ENCODE results near the gene APLF. TPM values are rescaled to one million over a fixed set of nuclear protein-coding genes. Genes with fewer than 3 reads are reported as not detected.
A peak's percentile ranks its signal among the peaks of the same experiment; 100 is the strongest.
"Not testable (repeated sequence)": the region's sequence is repeated elsewhere in the genome, so short reads cannot be mapped to it uniquely, and the experiment has no call there.

APLF gene
- total RNA-seq, 2 experiments from 2014 or later, result 3.0 to 3.1 TPM

- no peak for DNase-seq
- Mint-ChIP-seq H3K9me3 (peaks cover 6% of the 10 kb centered on the region), H3K4me1 (ENCODE audit: low read depth) (peaks cover 8% of the 10 kb centered on the region), H3K4me3 (no peak overlapping the region), H3K27ac (no peak overlapping the region), H3K27me3 (no peaks in the 10 kb centered on the region), H3K36me3 (peaks cover 2% of the 10 kb centered on the region)
- intact Hi-C loops (cut with micrococcal nuclease), result loop anchor here (5.0 kb wide), 2 partner anchors 133 to 198 kb away; no protein-coding TSS in a partner anchor
- ChIA-PET CTCF (no interaction called here), POLR2A (no interaction called here)
Observed at GRCh38 chr2:68519236-68519635, 51.9 kb downstream of the APLF start.

DNA sequence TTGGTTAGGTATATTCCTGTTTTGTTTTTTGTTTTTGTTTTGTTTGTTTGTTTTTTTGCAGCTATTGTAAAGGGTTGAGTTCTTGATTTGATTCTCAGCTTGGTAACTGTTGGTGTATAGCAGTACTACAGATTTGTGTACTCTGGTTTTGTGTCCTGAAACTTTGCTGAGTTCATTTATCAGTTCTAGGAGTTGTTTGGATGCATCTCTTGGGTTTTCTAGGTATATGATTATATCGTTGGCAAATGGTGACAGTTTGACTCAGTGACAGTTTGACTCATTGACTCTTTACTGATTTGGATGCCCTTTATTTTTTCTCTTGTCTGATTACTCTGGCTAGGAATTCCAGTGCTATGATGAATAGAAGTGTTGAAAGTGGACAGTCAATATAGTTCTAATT, 53.7 kb downstream of the APLF start:
- Mint-ChIP-seq H3K9me3 (no peaks in the 10 kb centered on the region), H3K27ac (peak overlapping the region; percentile 11), H3K4me3 (no peak overlapping the region), H3K36me3 (peaks cover 4% of the 10 kb centered on the region), H3K4me1 (ENCODE audit: low read depth) (peaks cover 8% of the 10 kb centered on the region), H3K27me3 (no peaks in the 10 kb centered on the region)
- intact Hi-C loops (cut with micrococcal nuclease), result loop anchor here (2.0 to 5.0 kb wide), 2 partner anchors 54 to 386 kb away; partner anchors contain the start of genes APLF and FBXO48
- ChIA-PET CTCF (interaction anchor here (1.3 kb wide), 1 partner anchor 74 kb away, joined by 3 read pairs; no protein-coding TSS in a partner anchor), POLR2A (no interaction called here)
- no peak for DNase-seq

- POLR2A ChIA-PET; H3K4me1 Mint-ChIP-seq (ENCODE audit: low read depth): not testable (repeated sequence)
Observed at GRCh38 chr2:68526943-68527342, 59.6 kb downstream of the APLF start.

GRCh38 chr2:68527343-68528081, 60.1 kb downstream of the APLF start:
- H3K4me3 Mint-ChIP-seq; CTCF ChIA-PET; DNase-seq; H3K27ac Mint-ChIP-seq; intact Hi-C loops (cut with micrococcal nuclease); H3K27me3 Mint-ChIP-seq; H3K4me1 Mint-ChIP-seq (ENCODE audit: low read depth); POLR2A ChIA-PET; H3K9me3 Mint-ChIP-seq; H3K36me3 Mint-ChIP-seq: not testable (repeated sequence)

More at GRCh38 chr2:68526943-68527342, 59.6 kb downstream of the APLF start:
- intact Hi-C loops (cut with micrococcal nuclease); H3K9me3 Mint-ChIP-seq; CTCF ChIA-PET; H3K4me3 Mint-ChIP-seq; H3K27me3 Mint-ChIP-seq; H3K36me3 Mint-ChIP-seq; H3K27ac Mint-ChIP-seq; DNase-seq: not testable (repeated sequence)

GRCh38 chr2:68529156-68529555, 61.8 kb downstream of the APLF start:
- POLR2A ChIA-PET; H3K4me3 Mint-ChIP-seq; CTCF ChIA-PET; H3K27me3 Mint-ChIP-seq; H3K36me3 Mint-ChIP-seq; DNase-seq; H3K27ac Mint-ChIP-seq; H3K4me1 Mint-ChIP-seq (ENCODE audit: low read depth); H3K9me3 Mint-ChIP-seq; intact Hi-C loops (cut with micrococcal nuclease): not testable (repeated sequence)

DNA sequence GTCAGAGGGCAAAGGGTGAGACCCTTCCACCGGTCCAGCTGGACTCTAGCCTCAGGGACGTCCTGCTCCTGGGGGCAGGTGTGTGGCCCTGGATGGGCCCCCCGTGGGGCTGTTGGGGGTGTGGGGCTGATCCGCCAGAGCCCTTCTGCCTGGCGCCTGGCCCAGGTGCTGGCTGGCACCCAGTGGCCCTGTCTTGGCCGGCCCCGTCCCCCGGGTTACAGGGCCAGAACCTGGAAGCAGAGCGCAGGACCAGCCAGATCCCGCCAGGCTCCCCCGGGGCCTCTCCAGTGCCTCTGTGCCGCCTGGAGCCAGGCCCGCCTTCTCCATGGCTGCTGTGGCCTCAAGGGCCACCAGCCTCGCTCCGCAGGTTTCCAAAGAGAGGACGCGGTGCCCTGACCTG, 62.3 kb downstream of the APLF start:
- H3K36me3 Mint-ChIP-seq; H3K4me1 Mint-ChIP-seq (ENCODE audit: low read depth); intact Hi-C loops (cut with micrococcal nuclease); H3K27ac Mint-ChIP-seq; H3K27me3 Mint-ChIP-seq; POLR2A ChIA-PET; H3K4me3 Mint-ChIP-seq; CTCF ChIA-PET; DNase-seq; H3K9me3 Mint-ChIP-seq: not testable (repeated sequence)

- intact Hi-C loops (cut with micrococcal nuclease), result no loop called here
- H3K27me3 Mint-ChIP-seq, result no peaks in the 10 kb centered on the region
- H3K27ac Mint-ChIP-seq, result no peak overlapping the region
- POLR2A ChIA-PET, result no interaction called here
- H3K36me3 Mint-ChIP-seq, result peaks cover 8% of the 10 kb centered on the region
- no peaks in the 10 kb centered on the region for H3K9me3 Mint-ChIP-seq
- H3K4me1 Mint-ChIP-seq (ENCODE audit: low read depth), result peaks cover 3% of the 10 kb centered on the region
- DNase-seq, result no peak
- CTCF ChIA-PET, result no interaction called here
- no peak overlapping the region for H3K4me3 Mint-ChIP-seq
Observed at GRCh38 chr2:68536000-68536399, 68.6 kb downstream of the APLF start.

GRCh38 chr2:68537011-68537410, 69.6 kb downstream of the APLF start:
- Mint-ChIP-seq H3K27me3 (no peaks in the 10 kb centered on the region), H3K4me3 (no peak overlapping the region), H3K27ac (no peak overlapping the region), H3K9me3 (peaks cover 2% of the 10 kb centered on the region), H3K4me1 (ENCODE audit: low read depth) (peaks cover 3% of the 10 kb centered on the region), H3K36me3 (peaks cover 8% of the 10 kb centered on the region)
- ChIA-PET CTCF (no interaction called here), POLR2A (no interaction called here)
- no peak for DNase-seq
- intact Hi-C loops (cut with micrococcal nuclease), result no loop called here

- Mint-ChIP-seq H3K9me3 (peaks cover 2% of the 10 kb centered on the region), H3K27ac (no peak overlapping the region), H3K4me3 (no peak overlapping the region), H3K36me3 (peaks cover 8% of the 10 kb centered on the region), H3K4me1 (ENCODE audit: low read depth) (peaks cover 3% of the 10 kb centered on the region), H3K27me3 (no peaks in the 10 kb centered on the region)
- intact Hi-C loops (cut with micrococcal nuclease), result no loop called here
- ChIA-PET POLR2A (no interaction called here), CTCF (no interaction called here)
- peak; percentile 17 for DNase-seq
Observed at GRCh38 chr2:68537809-68538208, 70.4 kb downstream of the APLF start.

GRCh38 chr2:68544811-68545210, 77.4 kb downstream of the APLF start:
- Mint-ChIP-seq H3K4me1 (ENCODE audit: low read depth) (no peaks in the 10 kb centered on the region), H3K27ac (no peak overlapping the region), H3K4me3 (no peak overlapping the region), H3K36me3 (peaks cover 6% of the 10 kb centered on the region), H3K9me3 (peaks cover 2% of the 10 kb centered on the region), H3K27me3 (no peaks in the 10 kb centered on the region)
- POLR2A ChIA-PET, result no interaction called here
- CTCF ChIA-PET, result interaction anchor here (0.9 to 2.0 kb wide), 2 partner anchors 50 to 381 kb away, joined by 3 to 5 read pairs; no protein-coding TSS in a partner anchor
- no peak for DNase-seq
- intact Hi-C loops (cut with micrococcal nuclease), result no loop called here

GRCh38 chr2:68548396-68548795, 81.0 kb downstream of the APLF start:
- peaks cover 2% of the 10 kb centered on the region for H3K36me3 Mint-ChIP-seq
- no peak for DNase-seq
- no peaks in the 10 kb centered on the region for H3K4me1 Mint-ChIP-seq (ENCODE audit: low read depth)
- H3K4me3 Mint-ChIP-seq, result no peak overlapping the region
- POLR2A ChIA-PET, result no interaction called here
- CTCF ChIA-PET, result no interaction called here
- intact Hi-C loops (cut with micrococcal nuclease), result no loop called here
- H3K27ac Mint-ChIP-seq, result no peak overlapping the region
- no peaks in the 10 kb centered on the region for H3K27me3 Mint-ChIP-seq
- H3K9me3 Mint-ChIP-seq, result no peaks in the 10 kb centered on the region

- DNase-seq, result no peak
- Mint-ChIP-seq H3K27me3 (no peaks in the 10 kb centered on the region), H3K27ac (no peak overlapping the region), H3K4me1 (ENCODE audit: low read depth) (no peaks in the 10 kb centered on the region), H3K9me3 (no peaks in the 10 kb centered on the region), H3K36me3 (peaks cover 2% of the 10 kb centered on the region), H3K4me3 (no peak overlapping the region)
- POLR2A ChIA-PET, result no interaction called here
- CTCF ChIA-PET, result no interaction called here
- intact Hi-C loops (cut with micrococcal nuclease), result no loop called here
Observed at GRCh38 chr2:68553098-68553497, 85.7 kb downstream of the APLF start.

DNA sequence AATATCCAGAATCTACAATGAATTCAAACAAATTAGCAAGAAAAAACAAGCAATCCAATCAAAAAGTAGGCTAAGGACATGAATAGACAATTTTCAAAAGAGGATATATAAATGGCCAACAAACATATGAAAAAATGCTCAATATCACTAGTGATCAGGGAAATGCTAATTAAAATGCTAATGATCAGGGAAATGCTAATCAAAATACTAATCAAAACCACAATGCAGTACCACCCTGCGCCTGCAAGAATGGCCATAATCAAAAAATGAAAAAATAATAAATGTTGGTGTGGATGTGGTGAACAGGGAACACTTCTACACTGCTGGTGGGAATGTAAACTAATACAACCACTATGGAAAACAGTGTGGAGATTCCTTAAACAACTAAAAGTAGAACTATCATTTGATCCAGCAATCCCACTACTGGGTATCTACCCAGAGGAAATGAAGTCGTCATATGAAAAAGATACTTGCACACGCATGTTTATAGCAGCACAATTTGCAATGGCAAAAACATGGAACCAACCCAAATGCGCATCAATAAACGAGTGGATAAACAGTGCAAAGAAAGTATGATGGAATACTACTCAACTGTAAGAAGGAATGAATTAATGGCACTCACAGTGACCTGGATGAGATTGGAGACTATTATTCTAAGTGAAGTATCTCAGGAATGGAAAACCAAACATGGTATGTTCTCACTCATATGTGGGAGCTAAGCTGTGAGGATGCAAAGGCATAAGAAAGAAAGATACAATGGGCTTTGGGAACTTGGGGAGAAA, 88.2 kb downstream of the APLF start:
- DNase-seq; H3K36me3 Mint-ChIP-seq; H3K27ac Mint-ChIP-seq; H3K4me1 Mint-ChIP-seq (ENCODE audit: low read depth); H3K27me3 Mint-ChIP-seq; intact Hi-C loops (cut with micrococcal nuclease); H3K9me3 Mint-ChIP-seq; POLR2A ChIA-PET; H3K4me3 Mint-ChIP-seq; CTCF ChIA-PET: not testable (repeated sequence)
